Tibial nerve (tissue), 4 donors: ENCODE data around the gene SRXN1. TPM values are rescaled to one million over a fixed set of nuclear protein-coding genes. Genes with fewer than 3 reads are reported as not detected.

Experiments
- DNase-seq, 2 donors: peaks; one replicate each; pipeline ENCODE4 v3.0.0-alpha.2; 2019; ENCODE audit warnings: low spot score in 2 of 2
- H3K27ac ChIP-seq, 4 donors: fragments of 200-600 bp; sonication (generic) in 3 of 4; one replicate each; pipeline ENCODE4 v1.5.1; 2017 to 2019; ENCODE audit warnings: mild to moderate bottlenecking in 1 of 4
- H3K27me3 ChIP-seq, 2 donors: fragments of 200-600 bp; sonication (generic) in 1 of 2; one replicate each; pipeline versions ENCODE4 v1.5.1 to v1.6.0; 2017 to 2019
- H3K36me3 ChIP-seq, 3 donors: fragments of 200-600 bp; sonication (generic); one replicate each; pipeline ENCODE4 v1.5.1; 2018 to 2019
- H3K4me1 ChIP-seq, 4 donors: fragments of 200-600 bp; sonication (generic) in 3 of 4; one replicate each; pipeline ENCODE4 v1.5.1; 2017 to 2019
- H3K4me3 ChIP-seq, 4 donors: fragments of 200-600 bp; sonication (generic) in 3 of 4; one replicate each; pipeline ENCODE4 v1.5.1; 2017 to 2019; ENCODE audit warnings: mild to moderate bottlenecking in 1 of 4, moderate library complexity in 1 of 4
- H3K9me3 ChIP-seq, 4 donors: fragments of 200-600 bp; sonication (generic) in 3 of 4; one replicate each; pipeline ENCODE4 v1.5.1; 2017 to 2019
- EP300 ChIP-seq, 2 donors: sonication (generic); formaldehyde crosslinking; IDR thresholded peaks; one replicate each; pipeline ENCODE4 v1.6.1; 2017; ENCODE audit warnings: antibody characterized with exemption in 2 of 2, mild to moderate bottlenecking in 1 of 2
- POLR2A ChIP-seq, 2 donors: fragments of 450-650 bp; IDR thresholded peaks; one replicate each; pipeline ENCODE4 v1.6.1; 2017; ENCODE audit warnings: antibody characterized with exemption in 2 of 2, mild to moderate bottlenecking in 2 of 2, moderate library complexity in 2 of 2
- WGBS, 2 donors: methylation state at CpG; one replicate each; pipeline ENCODE4 v1.1.5; 2018; 5-methylcytosine and 5-hydroxymethylcytosine counted together
- total RNA-seq, 4 donors: library from RNA; depleted of rRNA; stranded (reverse); fragments of >200 nt; gene quantifications; one replicate each; pipeline ENCODE4 v1.1.0, GENCODE V29; 2016
- TF ChIP-seq, protein P1 (sequence below), 5 experiments: fragments of 200-600 bp in 3 of 5; fragments of 450-650 bp in 2 of 5; sonication (generic) in 3 of 5; IDR thresholded peaks; one replicate each; pipeline ENCODE4 v1.5.1; 2016 to 2019; ENCODE audit warnings: antibody characterized with exemption in 5 of 5, mild to moderate bottlenecking in 3 of 5, moderate library complexity in 2 of 5

SRXN1 gene
- total RNA-seq, 4 donors from 2014 or later, result 15.1 to 31.8 (median 19.5) TPM

- Histone ChIP-seq H3K27ac (no peak overlapping the region), H3K36me3 (no peaks in the 10 kb centered on the region), H3K27me3 (peaks cover 0 to 6% of the 10 kb centered on the region in 2 donors), H3K4me3 (no peak overlapping the region), H3K4me1 (no peaks in the 10 kb centered on the region), H3K9me3 (no peaks in the 10 kb centered on the region)
- TF ChIP-seq, protein P1, sequence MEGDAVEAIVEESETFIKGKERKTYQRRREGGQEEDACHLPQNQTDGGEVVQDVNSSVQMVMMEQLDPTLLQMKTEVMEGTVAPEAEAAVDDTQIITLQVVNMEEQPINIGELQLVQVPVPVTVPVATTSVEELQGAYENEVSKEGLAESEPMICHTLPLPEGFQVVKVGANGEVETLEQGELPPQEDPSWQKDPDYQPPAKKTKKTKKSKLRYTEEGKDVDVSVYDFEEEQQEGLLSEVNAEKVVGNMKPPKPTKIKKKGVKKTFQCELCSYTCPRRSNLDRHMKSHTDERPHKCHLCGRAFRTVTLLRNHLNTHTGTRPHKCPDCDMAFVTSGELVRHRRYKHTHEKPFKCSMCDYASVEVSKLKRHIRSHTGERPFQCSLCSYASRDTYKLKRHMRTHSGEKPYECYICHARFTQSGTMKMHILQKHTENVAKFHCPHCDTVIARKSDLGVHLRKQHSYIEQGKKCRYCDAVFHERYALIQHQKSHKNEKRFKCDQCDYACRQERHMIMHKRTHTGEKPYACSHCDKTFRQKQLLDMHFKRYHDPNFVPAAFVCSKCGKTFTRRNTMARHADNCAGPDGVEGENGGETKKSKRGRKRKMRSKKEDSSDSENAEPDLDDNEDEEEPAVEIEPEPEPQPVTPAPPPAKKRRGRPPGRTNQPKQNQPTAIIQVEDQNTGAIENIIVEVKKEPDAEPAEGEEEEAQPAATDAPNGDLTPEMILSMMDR (IDR thresholded peaks at IDR 0.05), result no peak
- TF ChIP-seq POLR2A (IDR thresholded peaks at IDR 0.05), result no peak
- 66 to 72% methylated on average over 9 of the region's 9 CpGs for WGBS, 2 donors
- DNase-seq, result no peak
Observed at GRCh38 chr20:635028-635892, 17.7 kb downstream of the SRXN1 start.

DNA sequence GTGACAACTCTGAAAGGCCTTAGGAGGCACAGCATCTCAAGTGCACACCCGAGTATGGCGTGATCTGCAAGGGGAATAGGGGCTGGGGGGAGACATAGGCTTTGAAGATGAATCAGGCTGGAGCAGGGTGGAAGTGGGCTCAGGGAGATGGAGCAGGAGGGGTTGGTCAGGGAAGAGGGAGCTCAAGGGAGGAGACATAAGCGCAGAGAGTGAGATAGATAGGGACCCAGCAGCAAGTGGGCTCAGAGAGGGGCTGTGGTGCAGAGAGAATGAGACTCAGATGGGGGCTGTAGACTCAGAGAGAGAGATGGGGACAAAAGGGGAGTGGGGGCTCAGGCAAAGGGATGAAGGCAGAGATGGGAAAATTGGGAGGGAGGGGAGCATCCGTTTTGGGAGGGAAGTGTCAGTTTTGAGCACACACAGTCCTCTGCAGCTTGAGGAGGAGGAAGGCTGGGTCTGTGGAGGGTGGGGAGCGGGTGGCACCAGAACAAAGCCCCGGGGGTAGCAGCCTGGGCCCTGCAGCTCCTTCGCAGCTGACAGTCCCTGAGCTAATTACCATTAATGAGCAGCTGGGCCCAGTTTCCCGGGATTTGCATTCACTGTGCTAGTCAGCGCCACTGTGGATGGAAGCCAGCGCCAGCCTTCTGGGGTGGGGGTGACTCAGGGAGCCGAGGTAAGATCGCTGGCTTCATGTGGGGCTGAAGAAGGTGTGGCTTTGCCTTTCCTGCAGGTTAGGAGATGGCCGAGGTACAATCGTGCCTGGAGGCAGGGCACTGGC is 18.7 kb downstream of the SRXN1 start:
- Histone ChIP-seq H3K4me1 (no peaks in the 10 kb centered on the region), H3K27me3 (peaks cover 0 to 6% of the 10 kb centered on the region in 2 donors), H3K27ac (no peak overlapping the region), H3K4me3 (no peak overlapping the region), H3K36me3 (no peaks in the 10 kb centered on the region), H3K9me3 (no peaks in the 10 kb centered on the region)
- no peak for DNase-seq
- TF ChIP-seq, protein P1 (IDR thresholded peaks at IDR 0.05), result no peak
- no peak for TF ChIP-seq EP300 (IDR thresholded peaks at IDR 0.05)
- TF ChIP-seq POLR2A (IDR thresholded peaks at IDR 0.05), result no peak
- 53 to 68% methylated on average over 14 of the region's 14 CpGs for WGBS, 2 donors

GRCh38 chr20:631101-631500 is 21.9 kb downstream of the SRXN1 start:
- Histone ChIP-seq H3K4me3 (no peak overlapping the region), H3K9me3 (no peaks in the 10 kb centered on the region), H3K27me3 (peaks cover 0 to 6% of the 10 kb centered on the region in 2 donors), H3K27ac (no peak overlapping the region), H3K4me1 (no peaks in the 10 kb centered on the region), H3K36me3 (no peaks in the 10 kb centered on the region)
- 47 to 66% methylated on average over 1 of the region's 1 CpG for WGBS, 2 donors
- TF ChIP-seq EP300 (IDR thresholded peaks at IDR 0.05) (no peak), POLR2A (IDR thresholded peaks at IDR 0.05) (no peak)
- TF ChIP-seq, protein P1 (IDR thresholded peaks at IDR 0.05), result no peak
- DNase-seq, result no peak

GRCh38 chr20:626579-626978 is 26.4 kb downstream of the SRXN1 start:
- Histone ChIP-seq H3K4me1 (no peaks in the 10 kb centered on the region), H3K36me3 (no peaks in the 10 kb centered on the region), H3K9me3 (peaks cover 0 to 5% (median 0%) of the 10 kb centered on the region in 4 donors), H3K4me3 (no peak overlapping the region), H3K27ac (no peak overlapping the region), H3K27me3 (peaks cover 0 to 5% of the 10 kb centered on the region in 2 donors)
- DNase-seq, result no peak
- WGBS, 2 donors, result 86 to 90% methylated on average over 2 of the region's 2 CpGs
- no peak for TF ChIP-seq POLR2A (IDR thresholded peaks at IDR 0.05)
- TF ChIP-seq, protein P1 (IDR thresholded peaks at IDR 0.05), result no peak
- no peak for TF ChIP-seq EP300 (IDR thresholded peaks at IDR 0.05)
